Fibroblast of pulmonary artery (primary cell): ENCODE results near the gene DNAH14.
A peak's percentile ranks its signal among the peaks of the same experiment; 100 is the strongest.

Source experiments
- DNase-seq: peaks from one replicate; pipeline ENCODE4 v3.0.0-alpha.2; 2010; ENCODE audit warnings: low read depth
- H3K4me3 ChIP-seq: replicated peaks from 2 replicates; pipeline ENCODE4 v1.5.1; 2011; ENCODE audit warnings: low read depth, mild to moderate bottlenecking, control low read depth, low read length, moderate library complexity
- CTCF ChIP-seq: IDR thresholded peaks from 2 replicates; pipeline ENCODE4 v1.5.1; 2011; ENCODE audit warnings: mild to moderate bottlenecking, control low read depth, low read length, inconsistent platforms; ENCODE audit errors: missing control alignments

The DNAH14 gene

GRCh38 chr1:224894915-224895314, 34.6 kb upstream of the DNAH14 start:
- TF ChIP-seq CTCF, result peak; percentile 30
- peak; percentile 33 for DNase-seq
- H3K4me3 ChIP-seq, result no peak overlapping the region

GRCh38 chr1:224896130-224896781, 33.2 kb upstream of the DNAH14 start:
- no peak for TF ChIP-seq CTCF
- H3K4me3 ChIP-seq, result no peak overlapping the region

GRCh38 chr1:224897529-224898327, 31.7 kb upstream of the DNAH14 start:
- TF ChIP-seq CTCF, result no peak
- DNase-seq, result no peak
- H3K4me3 ChIP-seq, result no peak overlapping the region

More at GRCh38 chr1:224896130-224896781, 33.2 kb upstream of the DNAH14 start:
- DNase-seq, result no peak

GRCh38 chr1:224898937-224899336, 30.5 kb upstream of the DNAH14 start:
- no peak overlapping the region for H3K4me3 ChIP-seq
- DNase-seq, result no peak
- TF ChIP-seq CTCF, result no peak

GRCh38 chr1:224900062-224900630, 29.3 kb upstream of the DNAH14 start:
- no peak for TF ChIP-seq CTCF
- no peak for DNase-seq
- no peak overlapping the region for H3K4me3 ChIP-seq

GRCh38 chr1:224901087-224901810, 28.2 kb upstream of the DNAH14 start:
- no peak overlapping the region for H3K4me3 ChIP-seq
- no peak for TF ChIP-seq CTCF
- DNase-seq, result no peak
